HCT116 (cell line): Measurements from ENCODE around the gene SPTSSA. TPM values are rescaled to one million over a fixed set of nuclear protein-coding genes. Genes with fewer than 3 reads are reported as not detected.

Experiments used
- ATAC-seq: fragments of 200-7000 bp; cut with Tn5 transposase; 2 replicates; pipeline ENCODE4 v1.9.1; 2020; ENCODE audit warnings: mild to moderate bottlenecking, moderate library complexity
- BruUV-seq: library from RNA; stranded (reverse); fragments of 400-500 nt; replicated peaks from 2 replicates; lab custom pipeline; 2021; lab: Mats Ljungman, UMichigan
- CTCF ChIA-PET: fragments of 300-600 bp; sonication (Branson Sonifier 250); formaldehyde crosslinking; loops from one replicate; lab custom pipeline; 2021; ENCODE audit warnings: antibody characterized with exemption; lab: Charles Lee
- POLR2A ChIA-PET: fragments of 300-600, 350-600 bp; sonication (Branson Sonifier 250); formaldehyde crosslinking; loops from one replicate; lab custom pipeline; 2021; ENCODE audit warnings: antibody characterized with exemption; lab: Charles Lee
- RAD21 ChIA-PET, 2 experiments: fragments of 300-600 bp; sonication (Branson Sonifier 250); formaldehyde crosslinking; loops; one replicate each; lab custom pipeline; 2023; ENCODE audit warnings: low total read pairs in 2 of 2; ENCODE audit not compliant: uncharacterized antibody in 2 of 2, unreplicated experiment in 2 of 2, low non-redundant PET in 1 of 2; lab: Charles Lee
- DNase-seq: peaks from one replicate; pipeline ENCODE4 v3.0.0-alpha.2; 2010; ENCODE audit warnings: low read depth, low spot score
- H2AFZ ChIP-seq: fragments of 200-600 bp; shearing (Covaris generic), sonication (generic); 2 replicates; pipeline ENCODE4 v1.6.1; 2017; ENCODE audit warnings: low read depth, mixed run types, mixed read lengths, antibody characterized with exemption, low read length; ENCODE audit not compliant: poor library complexity, severe bottlenecking
- H3K27ac ChIP-seq: 2 replicates; pipeline ENCODE4 v1.5.1; 2012; ENCODE audit warnings: low read depth, low read length
- H3K27me3 ChIP-seq: fragments of 200-600 bp; sonication (generic); 2 replicates; pipeline ENCODE4 v1.6.1; 2016; ENCODE audit warnings: mixed run types, low read length, mixed read lengths; ENCODE audit not compliant: insufficient read depth
- H3K36me3 ChIP-seq, 2 experiments: fragments of 200-500 bp in 1 of 2; fragments of 200-600 bp in 1 of 2; sonication (Bioruptor generic) in 1 of 2; sonication (generic) in 1 of 2; 2 replicates each; pipeline versions ENCODE4 v1.5.1 to v1.6.1; 2014 to 2016; ENCODE audit warnings: low read length in 2 of 2, inconsistent platforms in 1 of 2, mixed read lengths in 1 of 2, mixed run types in 1 of 2; ENCODE audit not compliant: insufficient read depth in 2 of 2, control insufficient read depth in 1 of 2
- H3K4me1 ChIP-seq, 2 experiments: fragments of 200-600 bp in 1 of 2; sonication (generic) in 1 of 2; 2 replicates each; pipeline versions ENCODE4 v1.5.1 to v1.6.1; 2012 to 2017; ENCODE audit warnings: low read length in 2 of 2, inconsistent platforms in 1 of 2, mild to moderate bottlenecking in 1 of 2, mixed read lengths in 1 of 2, mixed run types in 1 of 2, moderate library complexity in 1 of 2; ENCODE audit not compliant: insufficient read depth in 2 of 2, control insufficient read depth in 1 of 2
- H3K4me2 ChIP-seq: fragments of 200-600 bp; sonication (generic); 2 replicates; pipeline ENCODE4 v1.6.1; 2017; ENCODE audit warnings: mixed run types, low read length, mixed read lengths
- H3K4me3 ChIP-seq, 2 experiments: fragments of 200-600 bp in 1 of 2; sonication (generic) in 1 of 2; replicated peaks in 1 of 2; 2 replicates each; pipeline ENCODE4 v1.5.1; 2011 to 2016; ENCODE audit warnings: low read length in 2 of 2, control low read depth in 1 of 2, low read depth in 1 of 2, mild to moderate bottlenecking in 1 of 2, mixed read lengths in 1 of 2, mixed run types in 1 of 2
- H3K79me2 ChIP-seq: fragments of 200-600 bp; sonication (generic); 2 replicates; pipeline ENCODE4 v1.6.1; 2017; ENCODE audit warnings: mild to moderate bottlenecking, mixed run types, low read length, moderate library complexity, mixed read lengths; ENCODE audit not compliant: insufficient read depth
- H3K9ac ChIP-seq: fragments of 200-600 bp; sonication (generic); 2 replicates; pipeline ENCODE4 v1.6.1; 2016; ENCODE audit warnings: low read length, mixed read lengths
- H3K9me2 ChIP-seq: fragments of 200-600 bp; sonication (generic), shearing (Covaris generic); 2 replicates; pipeline ENCODE4 v1.6.1; 2017; ENCODE audit warnings: mixed run types, mild to moderate bottlenecking, moderate library complexity; ENCODE audit not compliant: insufficient read depth
- H3K9me3 ChIP-seq, 2 experiments: fragments of 200-500 bp in 1 of 2; fragments of 200-600 bp in 1 of 2; sonication (Bioruptor generic) in 1 of 2; sonication (generic) in 1 of 2; 2 replicates each; pipeline ENCODE4 v1.6.1; 2014 to 2017; ENCODE audit warnings: low read length in 2 of 2, mixed read lengths in 2 of 2, inconsistent platforms in 1 of 2, low read depth in 1 of 2, mild to moderate bottlenecking in 1 of 2, mixed run types in 1 of 2, moderate library complexity in 1 of 2; ENCODE audit not compliant: control insufficient read depth in 1 of 2, insufficient read depth in 1 of 2
- H4K20me1 ChIP-seq: fragments of 200-600 bp; sonication (generic), shearing (Covaris generic); 2 replicates; pipeline ENCODE4 v1.6.1; 2017; ENCODE audit warnings: mixed run types, mild to moderate bottlenecking, moderate library complexity; ENCODE audit not compliant: insufficient read depth
- CBX3 ChIP-seq: IDR thresholded peaks from 2 replicates; pipeline ENCODE4 v1.6.1; 2012; ENCODE audit warnings: low read depth
- CEBPB ChIP-seq: IDR thresholded peaks from 2 replicates; pipeline ENCODE4 v1.6.1; 2012; ENCODE audit warnings: low read depth
- ELF1 ChIP-seq: IDR thresholded peaks from 2 replicates; pipeline ENCODE4 v1.6.1; 2012; ENCODE audit warnings: low read depth, borderline replicate concordance
- EZH2 ChIP-seq: fragments of 200-600 bp; sonication (generic); IDR thresholded peaks from 2 replicates; pipeline ENCODE4 v1.6.1; 2017; ENCODE audit warnings: antibody characterized with exemption, mixed run types
- EZH2phosphoT487 ChIP-seq: fragments of 200-600 bp; IDR thresholded peaks from 2 replicates; pipeline ENCODE4 v1.6.1; 2018; ENCODE audit warnings: antibody characterized with exemption, borderline replicate concordance
- RAD21 ChIP-seq: IDR thresholded peaks from 2 replicates; pipeline ENCODE4 v1.6.1; 2012; ENCODE audit warnings: low read depth, mild to moderate bottlenecking
- SP1 ChIP-seq: IDR thresholded peaks from 2 replicates; pipeline ENCODE4 v1.6.1; 2012; ENCODE audit warnings: low read depth
- SRF ChIP-seq: IDR thresholded peaks from 2 replicates; pipeline ENCODE4 v1.6.1; 2012; ENCODE audit warnings: low read depth
- YY1 ChIP-seq: IDR thresholded peaks from 2 replicates; pipeline ENCODE4 v1.6.1; 2011; ENCODE audit warnings: low read length, low read depth, moderate library complexity, mild to moderate bottlenecking; ENCODE audit not compliant: insufficient replicate concordance; ENCODE audit errors: extremely low read depth
- ZFX ChIP-seq: fragments of 450-650 bp; IDR thresholded peaks from 2 replicates; pipeline ENCODE4 v1.6.1; 2017
- intact Hi-C: fragments of 100-400 bp; cut with micrococcal nuclease; formaldehyde crosslinking; loops from 2 replicates; pipeline ENCODE4 v1.10.0; 2022
- total RNA-seq: library from RNA; stranded (reverse); gene quantifications from one replicate; pipeline ENCODE4 v1.2.1, GENCODE V29; 2021; ENCODE audit not compliant: unreplicated experiment
- TF ChIP-seq, protein P1 (sequence below): IDR thresholded peaks from 2 replicates; pipeline ENCODE4 v1.6.1; 2012
- TF ChIP-seq, protein P2 (sequence below): IDR thresholded peaks from 2 replicates; pipeline ENCODE4 v1.6.1; 2012
- TF ChIP-seq, protein P3 (sequence below): IDR thresholded peaks from 2 replicates; pipeline ENCODE4 v1.6.1; 2011; ENCODE audit warnings: mild to moderate bottlenecking, low read length, moderate library complexity; ENCODE audit not compliant: insufficient replicate concordance; ENCODE audit errors: extremely low read depth
- TF ChIP-seq, protein P4 (sequence below), 3 experiments: fragments of 200-600 bp in 1 of 3; sonication (generic) in 1 of 3; IDR thresholded peaks in 2 of 3; conservative IDR thresholded peaks in 1 of 3; 2 replicates each; pipeline ENCODE4 v1.5.1; 2012 to 2017; ENCODE audit warnings: low read depth in 2 of 3, low read length in 2 of 3, antibody characterized with exemption in 1 of 3, borderline replicate concordance in 1 of 3, control low read depth in 1 of 3, mild to moderate bottlenecking in 1 of 3, mixed read lengths in 1 of 3, mixed run types in 1 of 3, moderate library complexity in 1 of 3; ENCODE audit not compliant: insufficient read depth in 1 of 3

SPTSSA gene
- total RNA-seq, 1 experiment from 2014 or later: 17.0 TPM

DNA sequence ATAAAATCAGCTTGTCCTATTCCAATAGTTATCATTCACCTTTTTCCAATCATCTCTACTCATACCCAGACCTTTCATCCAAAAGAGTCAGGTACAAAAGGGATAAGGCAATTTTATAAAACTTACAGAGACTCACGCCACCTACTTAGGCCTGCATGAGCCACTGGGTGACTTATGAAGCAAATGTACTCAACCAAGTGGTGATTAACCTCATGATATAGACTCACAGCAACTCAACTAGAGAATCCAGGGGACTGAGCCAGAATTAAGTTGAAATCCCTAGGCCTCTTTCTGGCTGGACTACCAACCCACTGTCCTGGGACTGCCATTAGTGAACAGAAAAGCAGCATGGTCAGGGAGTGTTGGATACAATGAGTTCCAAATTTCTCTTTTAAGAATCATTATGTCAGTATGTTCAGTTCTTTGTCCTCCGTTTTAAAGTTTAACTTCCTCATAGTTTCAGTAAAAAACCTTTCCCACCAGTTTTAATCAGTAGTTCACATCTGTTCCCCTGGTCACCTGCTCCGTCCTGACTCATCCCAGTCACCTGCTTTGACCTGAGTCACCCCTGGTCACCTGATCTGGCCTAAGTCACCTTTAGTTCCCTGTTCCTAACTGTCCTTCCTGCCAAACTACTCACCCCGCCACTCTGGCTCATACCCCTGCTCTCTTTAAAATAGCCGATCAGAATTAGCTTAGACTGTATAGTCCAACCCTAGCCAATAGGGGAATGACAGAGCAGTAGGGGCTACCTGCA lies 36.8 kb downstream of the SPTSSA start:
- no peaks in the 10 kb centered on the region for H4K20me1 ChIP-seq
- no peak overlapping the region for H3K4me2 ChIP-seq
- ATAC-seq: no peak
- H3K9me2 ChIP-seq: no peaks in the 10 kb centered on the region
- RAD21 ChIA-PET: no interaction called here
- intact Hi-C loops: no loop called here
- H3K79me2 ChIP-seq: no peaks in the 10 kb centered on the region
- H3K9ac ChIP-seq: no peak overlapping the region
- no peaks in the 10 kb centered on the region for H3K36me3 ChIP-seq
- TF ChIP-seq, protein P1, sequence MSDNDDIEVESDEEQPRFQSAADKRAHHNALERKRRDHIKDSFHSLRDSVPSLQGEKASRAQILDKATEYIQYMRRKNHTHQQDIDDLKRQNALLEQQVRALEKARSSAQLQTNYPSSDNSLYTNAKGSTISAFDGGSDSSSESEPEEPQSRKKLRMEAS: no peak
- TF ChIP-seq ELF1: no peak
- no peaks in the 10 kb centered on the region; a peak in 1 of 4 replicates for H3K9me3 ChIP-seq
- H3K27ac ChIP-seq: no peak overlapping the region
- CTCF ChIA-PET: no interaction called here
- H3K27me3 ChIP-seq: no peaks in the 10 kb centered on the region
- no peak for DNase-seq
- H3K4me1 ChIP-seq: peaks cover 0 to 5% of the 10 kb centered on the region in 2 experiments; a peak in 1 of 4 replicates
- POLR2A ChIA-PET: no interaction called here
- H3K4me3 ChIP-seq: no peak overlapping the region
- BruUV-seq: no TSS peak
- no peak overlapping the region for H2AFZ ChIP-seq

DNA sequence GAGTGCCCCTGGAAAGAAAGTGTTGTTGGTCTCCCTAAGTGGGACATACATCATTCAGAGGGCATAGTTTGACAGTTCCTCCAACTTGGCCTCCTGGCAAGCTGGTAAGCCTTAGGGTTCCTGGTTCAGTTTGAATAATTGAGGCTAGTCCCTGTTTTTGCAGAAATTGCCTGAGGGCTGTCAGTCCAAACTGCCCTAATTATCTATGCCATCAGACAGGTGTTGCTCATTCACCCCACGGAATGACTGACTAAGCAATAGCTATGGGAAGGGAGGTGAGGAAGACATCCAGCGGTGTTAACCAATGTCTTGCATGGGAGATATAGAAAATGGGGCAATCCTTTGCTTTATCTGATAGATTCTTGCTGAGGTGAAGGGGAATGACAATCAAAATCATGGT lies 37.6 kb downstream of the SPTSSA start:
- no peak overlapping the region for H3K9ac ChIP-seq
- TF ChIP-seq SP1 (no peak), ZFX (no peak), CEBPB (no peak), RAD21 (no peak), EZH2 (no peak), SRF (no peak), EZH2phosphoT487 (no peak), YY1 (no peak), CBX3 (no peak)
- TF ChIP-seq, protein P2, sequence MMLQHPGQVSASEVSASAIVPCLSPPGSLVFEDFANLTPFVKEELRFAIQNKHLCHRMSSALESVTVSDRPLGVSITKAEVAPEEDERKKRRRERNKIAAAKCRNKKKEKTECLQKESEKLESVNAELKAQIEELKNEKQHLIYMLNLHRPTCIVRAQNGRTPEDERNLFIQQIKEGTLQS: no peak
- TF ChIP-seq, protein P1: no peak
- TF ChIP-seq, protein P3, sequence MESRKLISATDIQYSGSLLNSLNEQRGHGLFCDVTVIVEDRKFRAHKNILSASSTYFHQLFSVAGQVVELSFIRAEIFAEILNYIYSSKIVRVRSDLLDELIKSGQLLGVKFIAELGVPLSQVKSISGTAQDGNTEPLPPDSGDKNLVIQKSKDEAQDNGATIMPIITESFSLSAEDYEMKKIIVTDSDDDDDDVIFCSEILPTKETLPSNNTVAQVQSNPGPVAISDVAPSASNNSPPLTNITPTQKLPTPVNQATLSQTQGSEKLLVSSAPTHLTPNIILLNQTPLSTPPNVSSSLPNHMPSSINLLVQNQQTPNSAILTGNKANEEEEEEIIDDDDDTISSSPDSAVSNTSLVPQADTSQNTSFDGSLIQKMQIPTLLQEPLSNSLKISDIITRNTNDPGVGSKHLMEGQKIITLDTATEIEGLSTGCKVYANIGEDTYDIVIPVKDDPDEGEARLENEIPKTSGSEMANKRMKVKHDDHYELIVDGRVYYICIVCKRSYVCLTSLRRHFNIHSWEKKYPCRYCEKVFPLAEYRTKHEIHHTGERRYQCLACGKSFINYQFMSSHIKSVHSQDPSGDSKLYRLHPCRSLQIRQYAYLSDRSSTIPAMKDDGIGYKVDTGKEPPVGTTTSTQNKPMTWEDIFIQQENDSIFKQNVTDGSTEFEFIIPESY: no peak
- TF ChIP-seq, protein P4, sequence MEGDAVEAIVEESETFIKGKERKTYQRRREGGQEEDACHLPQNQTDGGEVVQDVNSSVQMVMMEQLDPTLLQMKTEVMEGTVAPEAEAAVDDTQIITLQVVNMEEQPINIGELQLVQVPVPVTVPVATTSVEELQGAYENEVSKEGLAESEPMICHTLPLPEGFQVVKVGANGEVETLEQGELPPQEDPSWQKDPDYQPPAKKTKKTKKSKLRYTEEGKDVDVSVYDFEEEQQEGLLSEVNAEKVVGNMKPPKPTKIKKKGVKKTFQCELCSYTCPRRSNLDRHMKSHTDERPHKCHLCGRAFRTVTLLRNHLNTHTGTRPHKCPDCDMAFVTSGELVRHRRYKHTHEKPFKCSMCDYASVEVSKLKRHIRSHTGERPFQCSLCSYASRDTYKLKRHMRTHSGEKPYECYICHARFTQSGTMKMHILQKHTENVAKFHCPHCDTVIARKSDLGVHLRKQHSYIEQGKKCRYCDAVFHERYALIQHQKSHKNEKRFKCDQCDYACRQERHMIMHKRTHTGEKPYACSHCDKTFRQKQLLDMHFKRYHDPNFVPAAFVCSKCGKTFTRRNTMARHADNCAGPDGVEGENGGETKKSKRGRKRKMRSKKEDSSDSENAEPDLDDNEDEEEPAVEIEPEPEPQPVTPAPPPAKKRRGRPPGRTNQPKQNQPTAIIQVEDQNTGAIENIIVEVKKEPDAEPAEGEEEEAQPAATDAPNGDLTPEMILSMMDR (IDR thresholded peaks at IDR 0.05 in 2 of 3, conservative IDR thresholded peaks at IDR 0.05 in 1 of 3; ENCODE audit: borderline replicate concordance in 1 of 3, insufficient read depth in 1 of 3, low read depth in 2 of 3, low read length in 2 of 3): no peak
- TF ChIP-seq, all 23 proteins: peak for 0
- H2AFZ ChIP-seq: no peak overlapping the region
- ATAC-seq: no peak
- H3K79me2 ChIP-seq: no peaks in the 10 kb centered on the region
- no peaks in the 10 kb centered on the region; a peak in 1 of 4 replicates for H3K9me3 ChIP-seq
- H3K36me3 ChIP-seq: no peaks in the 10 kb centered on the region
- peaks cover 0 to 5% of the 10 kb centered on the region in 2 experiments; a peak in 1 of 4 replicates for H3K4me1 ChIP-seq
- H3K4me2 ChIP-seq: no peak overlapping the region
- ChIA-PET RAD21 (no interaction called here), CTCF (no interaction called here), POLR2A (no interaction called here)
- no peak overlapping the region for H3K4me3 ChIP-seq
- BruUV-seq: no TSS peak
- no peaks in the 10 kb centered on the region for H4K20me1 ChIP-seq
- H3K27ac ChIP-seq: no peak overlapping the region
- intact Hi-C loops: no loop called here
- no peaks in the 10 kb centered on the region for H3K27me3 ChIP-seq
- H3K9me2 ChIP-seq: no peaks in the 10 kb centered on the region
- DNase-seq: no peak
